Upper lobe of left lung (tissue), 6 donors: ENCODE results near the gene MCM6. TPM values are rescaled to one million over a fixed set of nuclear protein-coding genes. Genes with fewer than 3 reads are reported as not detected.

Experiments used
- ATAC-seq, 2 donors: fragments of 200-7000 bp; cut with Tn5 transposase; one replicate each; pipeline ENCODE4 v1.9.1; 2022; ENCODE audit warnings: mild to moderate bottlenecking in 2 of 2, moderate library complexity in 2 of 2; ENCODE audit not compliant: low FRiP score in 2 of 2
- DNase-seq, 2 donors: peaks; one replicate each; pipeline ENCODE4 v3.0.0-alpha.2; 2019 to 2020
- H3K27ac ChIP-seq, 4 donors: fragments of 200-600 bp; sonication (generic); one replicate each; pipeline ENCODE4 v1.5.1; 2016 to 2019
- H3K27me3 ChIP-seq, 4 donors: fragments of 200-600 bp; sonication (generic); one replicate each; pipeline ENCODE4 v1.5.1; 2017 to 2019
- H3K36me3 ChIP-seq, 4 donors: fragments of 200-600 bp; sonication (generic); one replicate each; pipeline ENCODE4 v1.5.1; 2016 to 2019
- H3K4me1 ChIP-seq, 4 donors: fragments of 200-600 bp; sonication (generic); one replicate each; pipeline ENCODE4 v1.5.1; 2018 to 2019
- H3K4me3 ChIP-seq, 4 donors: fragments of 200-600 bp; sonication (generic); one replicate each; pipeline ENCODE4 v1.5.1; 2017 to 2019; ENCODE audit warnings: mild to moderate bottlenecking in 2 of 4, moderate library complexity in 1 of 4
- H3K9me3 ChIP-seq, 4 donors: fragments of 200-600 bp; sonication (generic); one replicate each; pipeline ENCODE4 v1.5.1; 2018 to 2019
- CTCF ChIP-seq, 6 experiments: fragments of 450-650 bp in 4 of 6; fragments of 200-600 bp in 2 of 6; sonication (generic) in 2 of 6; IDR thresholded peaks; one replicate each; pipeline ENCODE4 v1.5.1; 2016 to 2019; ENCODE audit warnings: antibody characterized with exemption in 6 of 6
- EP300 ChIP-seq, 4 donors: sonication (generic); formaldehyde crosslinking; IDR thresholded peaks; one replicate each; pipeline ENCODE4 v1.5.1; 2017; ENCODE audit warnings: antibody characterized with exemption in 4 of 4, control low read depth in 2 of 4
- POLR2A ChIP-seq, 4 donors: fragments of 450-650 bp; IDR thresholded peaks; one replicate each; pipeline ENCODE4 v1.5.1; 2016 to 2017; ENCODE audit warnings: antibody characterized with exemption in 4 of 4, mild to moderate bottlenecking in 2 of 4
- POLR2AphosphoS5 ChIP-seq, 2 donors: sonication (generic); formaldehyde crosslinking; IDR thresholded peaks; one replicate each; pipeline ENCODE4 v1.5.1; 2017; ENCODE audit warnings: antibody characterized with exemption in 2 of 2
- WGBS, 2 donors: methylation state at CpG; one replicate each; pipeline ENCODE4 v1.1.5; 2017 to 2018; 5-methylcytosine and 5-hydroxymethylcytosine counted together
- total RNA-seq, 6 donors: library from RNA; depleted of rRNA in 4 of 6; stranded (reverse); fragments of >200 nt in 4 of 6; gene quantifications; one replicate each; pipeline versions ENCODE4 v1.1.0 to v1.2.1, GENCODE V29; 2016 to 2021
- donor health status: DM: no; HTN: no; CAD: no; lungs with moderate emphysema.
- donor health status: DM: no; HTN: yes; CAD: no; lungs with severe emphysema.

Gene MCM6
- total RNA-seq, 6 donors from 2014 or later: 4.2 to 10.5 (median 7.6) TPM

- Histone ChIP-seq H3K27me3 (no peaks in the 10 kb centered on the region), H3K4me1 (peaks cover 9 to 18% (median 15%) of the 10 kb centered on the region in 4 donors), H3K36me3 (peaks cover 0 to 21% (median 2%) of the 10 kb centered on the region in 4 donors), H3K9me3 (no peaks in the 10 kb centered on the region), H3K4me3 (peak overlapping the region in 3 of 4 donors; percentile 61 to 84 (median 63)), H3K27ac (no peak overlapping the region)
- DNase-seq (no peak), ATAC-seq (no peak)
- no peak for TF ChIP-seq EP300 (IDR thresholded peaks at IDR 0.05)
- no peak for TF ChIP-seq CTCF (IDR thresholded peaks at IDR 0.05)
- no peak for TF ChIP-seq POLR2A (IDR thresholded peaks at IDR 0.05)
- no peak for TF ChIP-seq POLR2AphosphoS5 (IDR thresholded peaks at IDR 0.05)
- whole genome bisulfite sequencing, 2 donors: 79% methylated on average over 19 of the region's 19 CpGs
These were observed 1.4 kb downstream of the MCM6 start for GRCh38 chr2:135874777-135875365.

- 43 to 90% methylated on average over 1 of the region's 1 CpG for WGBS, 2 donors
- no peak overlapping the region for H3K4me3 ChIP-seq
- DNase-seq (no peak), ATAC-seq (no peak)
- H3K9me3 ChIP-seq: no peaks in the 10 kb centered on the region
- TF ChIP-seq POLR2AphosphoS5 (IDR thresholded peaks at IDR 0.05) (no peak), POLR2A (IDR thresholded peaks at IDR 0.05) (no peak), EP300 (IDR thresholded peaks at IDR 0.05) (no peak), CTCF (IDR thresholded peaks at IDR 0.05) (no peak)
- no peak overlapping the region for H3K27ac ChIP-seq
- no peaks in the 10 kb centered on the region for H3K27me3 ChIP-seq
- H3K4me1 ChIP-seq: peaks cover 9 to 12% (median 9%) of the 10 kb centered on the region in 4 donors
- peaks cover 4 to 45% (median 13%) of the 10 kb centered on the region in 4 donors for H3K36me3 ChIP-seq
These were observed 5.7 kb downstream of the MCM6 start for GRCh38 chr2:135870571-135870970.

GRCh38 chr2:135863233-135863632, 13.0 kb downstream of the MCM6 start:
- DNase-seq: no peak
- Histone ChIP-seq H3K36me3 (peaks cover 0 to 67% (median 17%) of the 10 kb centered on the region in 4 donors), H3K9me3 (no peaks in the 10 kb centered on the region), H3K4me1 (no peaks in the 10 kb centered on the region), H3K27me3 (no peaks in the 10 kb centered on the region), H3K4me3 (no peak overlapping the region), H3K27ac (no peak overlapping the region)
- TF ChIP-seq POLR2AphosphoS5 (IDR thresholded peaks at IDR 0.05): no peak
- no peak for TF ChIP-seq EP300 (IDR thresholded peaks at IDR 0.05)
- TF ChIP-seq CTCF (IDR thresholded peaks at IDR 0.05): no peak
- 86 to 96% methylated on average over 6 of the region's 6 CpGs for WGBS, 2 donors
- no peak for ATAC-seq

- Histone ChIP-seq H3K9me3 (no peaks in the 10 kb centered on the region), H3K27me3 (no peaks in the 10 kb centered on the region), H3K27ac (no peak overlapping the region), H3K36me3 (peaks cover 0 to 68% (median 17%) of the 10 kb centered on the region in 4 donors), H3K4me3 (no peak overlapping the region), H3K4me1 (no peaks in the 10 kb centered on the region)
- ATAC-seq (no peak), DNase-seq (no peak)
- WGBS, 2 donors: 79 to 82% methylated on average over 4 of the region's 4 CpGs
- TF ChIP-seq POLR2AphosphoS5 (IDR thresholded peaks at IDR 0.05) (no peak), CTCF (IDR thresholded peaks at IDR 0.05) (no peak), EP300 (IDR thresholded peaks at IDR 0.05) (no peak), POLR2A (IDR thresholded peaks at IDR 0.05) (no peak)
These were observed 13.5 kb downstream of the MCM6 start for GRCh38 chr2:135862718-135863117.

- no peak for ATAC-seq
- H3K36me3 ChIP-seq: peaks cover 2 to 61% (median 9%) of the 10 kb centered on the region in 4 donors
These were observed 22.8 kb downstream of the MCM6 start for GRCh38 chr2:135853401-135853800.

More at GRCh38 chr2:135853401-135853800, 22.8 kb downstream of the MCM6 start:
- no peak for TF ChIP-seq EP300 (IDR thresholded peaks at IDR 0.05)
- TF ChIP-seq POLR2AphosphoS5 (IDR thresholded peaks at IDR 0.05): no peak
- TF ChIP-seq CTCF (IDR thresholded peaks at IDR 0.05): no peak
- DNase-seq: no peak
- H3K4me1 ChIP-seq: no peaks in the 10 kb centered on the region
- H3K9me3 ChIP-seq: no peaks in the 10 kb centered on the region
- H3K27me3 ChIP-seq: no peaks in the 10 kb centered on the region
- no peak overlapping the region for H3K27ac ChIP-seq
- H3K4me3 ChIP-seq: no peak overlapping the region
